HCT116 (cell line): Measurements from ENCODE around the gene PRKN. TPM values are rescaled to one million over a fixed set of nuclear protein-coding genes. Genes with fewer than 3 reads are reported as not detected.

Experiments
- ATAC-seq: fragments of 200-7000 bp; cut with Tn5 transposase; 2 replicates; pipeline ENCODE4 v1.9.1; 2020; ENCODE audit warnings: mild to moderate bottlenecking, moderate library complexity
- BruUV-seq: library from RNA; stranded (reverse); fragments of 400-500 nt; replicated peaks from 2 replicates; lab custom pipeline; 2021; lab: Mats Ljungman, UMichigan
- CTCF ChIA-PET: fragments of 300-600 bp; sonication (Branson Sonifier 250); formaldehyde crosslinking; loops from one replicate; lab custom pipeline; 2021; ENCODE audit warnings: antibody characterized with exemption; lab: Charles Lee
- POLR2A ChIA-PET: fragments of 300-600, 350-600 bp; sonication (Branson Sonifier 250); formaldehyde crosslinking; loops from one replicate; lab custom pipeline; 2021; ENCODE audit warnings: antibody characterized with exemption; lab: Charles Lee
- RAD21 ChIA-PET, 2 experiments: fragments of 300-600 bp; sonication (Branson Sonifier 250); formaldehyde crosslinking; loops; one replicate each; lab custom pipeline; 2023; ENCODE audit warnings: low total read pairs in 2 of 2; ENCODE audit not compliant: uncharacterized antibody in 2 of 2, unreplicated experiment in 2 of 2, low non-redundant PET in 1 of 2; lab: Charles Lee
- DNase-seq: peaks from one replicate; pipeline ENCODE4 v3.0.0-alpha.2; 2010; ENCODE audit warnings: low read depth, low spot score
- H2AFZ ChIP-seq: fragments of 200-600 bp; shearing (Covaris generic), sonication (generic); 2 replicates; pipeline ENCODE4 v1.6.1; 2017; ENCODE audit warnings: low read depth, mixed run types, mixed read lengths, antibody characterized with exemption, low read length; ENCODE audit not compliant: poor library complexity, severe bottlenecking
- H3K27ac ChIP-seq: 2 replicates; pipeline ENCODE4 v1.5.1; 2012; ENCODE audit warnings: low read depth, low read length
- H3K27me3 ChIP-seq: fragments of 200-600 bp; sonication (generic); 2 replicates; pipeline ENCODE4 v1.6.1; 2016; ENCODE audit warnings: mixed run types, low read length, mixed read lengths; ENCODE audit not compliant: insufficient read depth
- H3K36me3 ChIP-seq, 2 experiments: fragments of 200-500 bp in 1 of 2; fragments of 200-600 bp in 1 of 2; sonication (Bioruptor generic) in 1 of 2; sonication (generic) in 1 of 2; 2 replicates each; pipeline versions ENCODE4 v1.5.1 to v1.6.1; 2014 to 2016; ENCODE audit warnings: low read length in 2 of 2, inconsistent platforms in 1 of 2, mixed read lengths in 1 of 2, mixed run types in 1 of 2; ENCODE audit not compliant: insufficient read depth in 2 of 2, control insufficient read depth in 1 of 2
- H3K4me1 ChIP-seq, 2 experiments: fragments of 200-600 bp in 1 of 2; sonication (generic) in 1 of 2; 2 replicates each; pipeline versions ENCODE4 v1.5.1 to v1.6.1; 2012 to 2017; ENCODE audit warnings: low read length in 2 of 2, inconsistent platforms in 1 of 2, mild to moderate bottlenecking in 1 of 2, mixed read lengths in 1 of 2, mixed run types in 1 of 2, moderate library complexity in 1 of 2; ENCODE audit not compliant: insufficient read depth in 2 of 2, control insufficient read depth in 1 of 2
- H3K4me2 ChIP-seq: fragments of 200-600 bp; sonication (generic); 2 replicates; pipeline ENCODE4 v1.6.1; 2017; ENCODE audit warnings: mixed run types, low read length, mixed read lengths
- H3K4me3 ChIP-seq, 2 experiments: fragments of 200-600 bp in 1 of 2; sonication (generic) in 1 of 2; replicated peaks in 1 of 2; 2 replicates each; pipeline ENCODE4 v1.5.1; 2011 to 2016; ENCODE audit warnings: low read length in 2 of 2, control low read depth in 1 of 2, low read depth in 1 of 2, mild to moderate bottlenecking in 1 of 2, mixed read lengths in 1 of 2, mixed run types in 1 of 2
- H3K79me2 ChIP-seq: fragments of 200-600 bp; sonication (generic); 2 replicates; pipeline ENCODE4 v1.6.1; 2017; ENCODE audit warnings: mild to moderate bottlenecking, mixed run types, low read length, moderate library complexity, mixed read lengths; ENCODE audit not compliant: insufficient read depth
- H3K9ac ChIP-seq: fragments of 200-600 bp; sonication (generic); 2 replicates; pipeline ENCODE4 v1.6.1; 2016; ENCODE audit warnings: low read length, mixed read lengths
- H3K9me2 ChIP-seq: fragments of 200-600 bp; sonication (generic), shearing (Covaris generic); 2 replicates; pipeline ENCODE4 v1.6.1; 2017; ENCODE audit warnings: mixed run types, mild to moderate bottlenecking, moderate library complexity; ENCODE audit not compliant: insufficient read depth
- H3K9me3 ChIP-seq, 2 experiments: fragments of 200-500 bp in 1 of 2; fragments of 200-600 bp in 1 of 2; sonication (Bioruptor generic) in 1 of 2; sonication (generic) in 1 of 2; 2 replicates each; pipeline ENCODE4 v1.6.1; 2014 to 2017; ENCODE audit warnings: low read length in 2 of 2, mixed read lengths in 2 of 2, inconsistent platforms in 1 of 2, low read depth in 1 of 2, mild to moderate bottlenecking in 1 of 2, mixed run types in 1 of 2, moderate library complexity in 1 of 2; ENCODE audit not compliant: control insufficient read depth in 1 of 2, insufficient read depth in 1 of 2
- H4K20me1 ChIP-seq: fragments of 200-600 bp; sonication (generic), shearing (Covaris generic); 2 replicates; pipeline ENCODE4 v1.6.1; 2017; ENCODE audit warnings: mixed run types, mild to moderate bottlenecking, moderate library complexity; ENCODE audit not compliant: insufficient read depth
- CEBPB ChIP-seq: IDR thresholded peaks from 2 replicates; pipeline ENCODE4 v1.6.1; 2012; ENCODE audit warnings: low read depth
- EGR1 ChIP-seq: IDR thresholded peaks from 2 replicates; pipeline ENCODE4 v1.6.1; 2012; ENCODE audit warnings: low read depth
- EZH2 ChIP-seq: fragments of 200-600 bp; sonication (generic); IDR thresholded peaks from 2 replicates; pipeline ENCODE4 v1.6.1; 2017; ENCODE audit warnings: antibody characterized with exemption, mixed run types
- EZH2phosphoT487 ChIP-seq: fragments of 200-600 bp; IDR thresholded peaks from 2 replicates; pipeline ENCODE4 v1.6.1; 2018; ENCODE audit warnings: antibody characterized with exemption, borderline replicate concordance
- FOSL1 ChIP-seq: IDR thresholded peaks from 2 replicates; pipeline ENCODE4 v1.6.1; 2012; ENCODE audit warnings: low read depth
- JUND ChIP-seq: IDR thresholded peaks from 2 replicates; pipeline ENCODE4 v1.6.1; 2012
- MAX ChIP-seq: IDR thresholded peaks from 2 replicates; pipeline ENCODE4 v1.6.1; 2012
- POLR2A ChIP-seq: IDR thresholded peaks from 2 replicates; pipeline ENCODE4 v1.7.0; 2011; ENCODE audit warnings: borderline replicate concordance; ENCODE audit not compliant: insufficient read depth, insufficient read length; ENCODE audit errors: extremely low read depth
- POLR2AphosphoS5 ChIP-seq: IDR thresholded peaks from 2 replicates; pipeline ENCODE4 v1.6.1; 2011; ENCODE audit warnings: mild to moderate bottlenecking, low read depth, low read length, moderate library complexity
- RAD21 ChIP-seq: IDR thresholded peaks from 2 replicates; pipeline ENCODE4 v1.6.1; 2012; ENCODE audit warnings: low read depth, mild to moderate bottlenecking
- REST ChIP-seq: IDR thresholded peaks from 2 replicates; pipeline ENCODE4 v1.6.1; 2012; ENCODE audit warnings: low read depth
- SIN3A ChIP-seq: IDR thresholded peaks from 2 replicates; pipeline ENCODE4 v1.6.1; 2012; ENCODE audit warnings: low read depth
- SP1 ChIP-seq: IDR thresholded peaks from 2 replicates; pipeline ENCODE4 v1.6.1; 2012; ENCODE audit warnings: low read depth
- SRF ChIP-seq: IDR thresholded peaks from 2 replicates; pipeline ENCODE4 v1.6.1; 2012; ENCODE audit warnings: low read depth
- TCF7L2 ChIP-seq: IDR thresholded peaks from 2 replicates; pipeline ENCODE4 v1.7.0; 2011; ENCODE audit warnings: borderline replicate concordance, inconsistent platforms; ENCODE audit not compliant: insufficient read depth, insufficient read length; ENCODE audit errors: extremely low read depth
- YY1 ChIP-seq: IDR thresholded peaks from 2 replicates; pipeline ENCODE4 v1.6.1; 2011; ENCODE audit warnings: low read length, low read depth, moderate library complexity, mild to moderate bottlenecking; ENCODE audit not compliant: insufficient replicate concordance; ENCODE audit errors: extremely low read depth
- ZBTB33 ChIP-seq: IDR thresholded peaks from 2 replicates; pipeline ENCODE4 v1.6.1; 2011; ENCODE audit warnings: mild to moderate bottlenecking, low read length, moderate library complexity; ENCODE audit not compliant: insufficient replicate concordance; ENCODE audit errors: extremely low read depth
- intact Hi-C: fragments of 100-400 bp; cut with micrococcal nuclease; formaldehyde crosslinking; loops from 2 replicates; pipeline ENCODE4 v1.10.0; 2022
- total RNA-seq: library from RNA; stranded (reverse); gene quantifications from one replicate; pipeline ENCODE4 v1.2.1, GENCODE V29; 2021; ENCODE audit not compliant: unreplicated experiment

The PRKN gene
- total RNA-seq, 1 experiment from 2014 or later, result 2.6 TPM

- TF ChIP-seq ZBTB33, result no peak
- no peak for TF ChIP-seq FOSL1
- TF ChIP-seq CEBPB, result no peak
- TF ChIP-seq POLR2AphosphoS5, result no peak
- TF ChIP-seq SIN3A, result no peak
- no peak for TF ChIP-seq EZH2phosphoT487
- TF ChIP-seq YY1, result no peak
- no peak for TF ChIP-seq RAD21
- no peak for TF ChIP-seq TCF7L2
- TF ChIP-seq SP1, result no peak
These were observed 105.0 kb downstream of the PRKN start (continued) for GRCh38 chr6:162622572-162622971.

GRCh38 chr6:162621246-162621645, 106.3 kb downstream of the PRKN start:
- H2AFZ ChIP-seq, result no peak overlapping the region
- H3K9ac ChIP-seq, result no peak overlapping the region
- RAD21 ChIA-PET, result no interaction called here
- ATAC-seq (peak; percentile 83), DNase-seq (peak; percentile 48)
- no peak overlapping the region for H3K4me3 ChIP-seq
- no peaks in the 10 kb centered on the region for H3K9me2 ChIP-seq
- H3K79me2 ChIP-seq, result no peaks in the 10 kb centered on the region
- H3K4me1 ChIP-seq, result peaks cover 4 to 5% of the 10 kb centered on the region in 2 experiments; a peak in 1 of 4 replicates
- H3K36me3 ChIP-seq, result no peaks in the 10 kb centered on the region
- H3K4me2 ChIP-seq, result no peak overlapping the region
- no peaks in the 10 kb centered on the region for H3K27me3 ChIP-seq
- intact Hi-C loops, result no loop called here
- no peaks in the 10 kb centered on the region; a peak in 1 of 4 replicates for H3K9me3 ChIP-seq
- no TSS peak for BruUV-seq
- CTCF ChIA-PET, result no interaction called here
- no peak overlapping the region for H3K27ac ChIP-seq
- no peaks in the 10 kb centered on the region for H4K20me1 ChIP-seq
- POLR2A ChIA-PET, result no interaction called here
- TF ChIP-seq YY1 (no peak), FOSL1 (peak; percentile 19; the same call in 1 of the 2 replicates), POLR2A (no peak), SRF (no peak), CEBPB (peak; percentile 48), REST (no peak), POLR2AphosphoS5 (no peak), EZH2 (no peak), EGR1 (no peak), JUND (peak; percentile 42; the same call in 1 of the 2 replicates), SIN3A (no peak), SP1 (peak; percentile 21; the same call in 1 of the 2 replicates), MAX (peak; percentile 40; the same call in 1 of the 2 replicates)
- TF ChIP-seq, all 23 proteins: peak for 5
